ENCODE data around the gene ALG8. TPM values are rescaled to one million over a fixed set of nuclear protein-coding genes. Genes with fewer than 3 reads are reported as not detected.
"Not testable (repeated sequence)": the region's sequence is repeated elsewhere in the genome, so short reads cannot be mapped to it uniquely, and the experiment has no call there.

Gene ALG8
- total RNA-seq, 1 donor from 2014 or later, result 53.1 TPM

DNA sequence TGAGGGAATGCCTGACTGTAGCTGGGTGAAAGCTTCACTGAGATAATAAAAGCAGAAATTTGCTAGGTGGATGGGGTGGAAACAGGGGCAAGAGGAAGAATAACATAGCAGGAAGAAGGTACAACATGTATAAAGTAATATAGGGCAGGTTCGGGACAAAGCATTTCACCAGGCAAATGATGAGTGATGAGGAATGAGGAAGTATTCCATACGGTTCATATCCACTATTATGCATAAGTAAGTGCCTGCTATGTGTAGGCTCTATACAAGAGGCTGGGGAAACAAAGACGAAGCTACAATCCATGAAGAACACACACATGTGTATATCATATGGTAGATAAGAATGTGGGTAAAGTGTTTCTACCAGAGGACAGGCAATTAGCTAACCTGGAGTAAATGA is 67.7 kb downstream of the ALG8 start:
- no peak for DNase-seq (ENCODE audit: low spot score)

DNA sequence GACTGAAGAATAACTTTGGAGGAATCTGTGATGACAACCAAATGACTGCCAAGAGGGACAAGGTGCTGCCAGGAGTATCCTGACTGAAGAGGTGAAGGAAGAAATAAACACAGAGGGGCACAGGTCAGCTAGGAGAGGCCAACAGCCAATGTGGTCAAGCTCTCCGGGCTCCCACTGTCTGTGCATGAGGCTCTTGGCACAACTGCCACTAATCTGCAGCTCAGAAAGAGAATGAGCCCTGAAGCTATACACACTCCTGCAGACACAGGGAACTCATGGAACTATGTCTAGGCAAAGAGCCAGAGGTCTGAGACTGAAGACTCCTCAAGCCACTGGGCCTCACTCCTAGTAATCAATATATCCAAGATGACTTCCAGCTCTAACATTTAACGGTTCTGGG is 68.8 kb downstream of the ALG8 start:
- no peak for DNase-seq (ENCODE audit: low spot score)

DNA sequence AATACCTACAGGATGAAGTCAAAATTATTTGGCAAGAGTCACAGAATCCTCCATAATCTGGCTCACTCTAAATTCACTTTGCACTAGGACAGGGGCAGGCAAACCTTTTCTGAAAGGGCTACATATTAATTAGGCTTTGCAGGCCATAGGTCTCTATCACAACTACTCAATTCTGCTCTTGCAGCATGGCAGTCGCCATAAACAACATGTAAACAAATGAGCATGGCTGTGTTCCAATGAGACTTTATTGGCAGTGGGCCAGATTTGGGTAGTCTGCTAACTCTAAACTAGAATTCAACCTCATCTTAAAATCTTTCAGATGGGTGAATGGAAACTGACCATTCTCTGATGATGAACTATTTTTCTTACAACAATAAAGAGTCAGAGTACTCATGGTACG is 70.0 kb downstream of the ALG8 start:
- DNase-seq (ENCODE audit: low spot score), result no peak

DNA sequence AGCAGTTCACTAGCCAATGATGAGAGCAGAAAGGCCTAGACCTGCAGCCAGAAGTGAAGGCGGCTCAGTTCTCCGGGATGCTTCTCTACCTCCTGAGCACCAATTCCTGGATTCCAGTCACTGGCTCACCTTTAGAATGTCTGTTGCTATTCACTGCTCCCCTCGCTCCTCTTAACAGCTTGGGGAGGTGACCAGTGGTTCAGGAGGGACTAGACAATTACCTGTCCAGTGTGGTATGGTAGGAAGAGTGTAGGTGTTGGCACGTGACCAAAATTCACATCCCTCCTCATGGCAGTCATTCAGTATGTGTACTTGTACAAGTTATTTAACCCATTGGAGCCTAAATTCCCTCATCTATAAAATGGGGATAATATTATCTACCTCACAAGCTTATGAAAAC is 71.7 kb downstream of the ALG8 start:
- DNase-seq (ENCODE audit: low spot score), result no peak

DNA sequence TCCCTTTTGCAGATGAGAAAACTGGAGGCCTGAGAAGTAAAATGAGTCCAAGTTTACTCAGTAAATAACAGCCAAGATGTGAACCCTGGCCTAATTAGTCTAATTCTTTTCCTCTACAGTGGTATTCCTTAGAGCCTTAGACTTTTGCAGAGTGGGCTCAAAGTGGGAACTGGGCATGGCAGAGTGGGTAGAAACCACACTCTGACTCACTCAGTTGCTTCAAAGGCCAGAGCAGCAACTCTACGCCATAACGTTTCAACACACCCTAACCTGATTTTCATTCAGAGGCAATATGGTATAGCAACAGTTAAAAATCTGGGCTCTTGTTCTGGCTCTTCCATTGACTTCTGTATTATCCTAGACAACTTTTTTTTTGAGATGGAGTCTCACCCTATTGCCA is 73.0 kb downstream of the ALG8 start:
- DNase-seq (ENCODE audit: low spot score), result no peak

DNA sequence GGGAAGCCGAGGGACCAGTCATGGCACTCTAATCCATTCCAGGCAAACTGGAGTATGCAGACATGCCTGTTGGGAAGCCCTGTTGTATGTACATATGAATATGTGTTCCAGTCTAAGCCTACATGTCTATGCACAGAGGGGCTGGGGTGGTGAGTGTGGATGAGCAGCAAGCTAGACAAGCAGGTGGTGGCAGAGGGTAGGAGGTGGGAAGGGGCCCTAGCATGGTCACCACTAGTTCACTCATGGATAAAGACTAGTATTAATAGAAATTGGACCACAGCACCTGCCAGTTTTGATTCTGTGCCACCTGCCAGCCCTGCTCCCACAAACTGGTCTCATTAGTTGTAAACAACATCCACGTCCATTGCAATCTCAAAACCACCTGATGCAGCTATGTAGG is 74.2 kb downstream of the ALG8 start:
- no peak for DNase-seq (ENCODE audit: low spot score)

DNA sequence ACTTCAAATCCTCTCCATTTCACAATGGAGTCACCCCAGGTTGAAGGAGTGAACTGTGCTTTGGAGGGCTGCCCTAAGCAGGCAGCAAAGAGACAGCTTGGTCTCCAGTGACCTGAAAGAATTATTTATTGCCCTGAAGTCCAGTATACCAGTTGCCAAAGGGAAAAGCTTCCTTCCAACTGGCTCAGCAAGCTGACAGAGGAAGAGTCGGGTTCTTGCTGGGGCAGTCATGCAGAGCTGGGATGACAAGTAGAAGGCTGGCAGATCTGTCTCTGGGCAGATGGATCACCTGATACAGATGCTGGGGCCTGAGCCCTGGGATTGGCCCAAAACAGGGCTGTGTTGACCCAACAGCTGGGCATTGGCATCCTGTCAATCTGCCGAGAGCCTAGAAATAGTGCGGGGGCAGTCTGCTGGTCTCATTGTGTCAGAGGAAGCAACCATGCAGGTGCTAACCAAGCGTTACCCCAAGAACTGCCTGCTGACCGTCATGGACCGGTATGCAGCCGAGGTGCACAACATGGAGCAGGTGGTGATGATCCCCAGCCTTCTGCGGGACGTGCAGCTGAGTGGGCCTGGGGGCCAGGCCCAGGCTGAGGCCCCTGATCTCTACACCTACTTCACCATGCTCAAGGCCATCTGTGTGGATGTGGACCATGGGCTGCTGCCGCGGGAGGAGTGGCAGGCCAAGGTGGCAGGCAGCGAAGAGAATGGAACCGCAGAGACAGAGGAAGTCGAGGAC is 75.8 kb downstream of the ALG8 start, which contains the start of gene THRSP:
THRSP (plus strand) TSS at position 422 of the 742 bp plus-strand sequence; CDS start at position 443, 21 bp downstream.
- DNase-seq (ENCODE audit: low spot score), result no peak

DNA sequence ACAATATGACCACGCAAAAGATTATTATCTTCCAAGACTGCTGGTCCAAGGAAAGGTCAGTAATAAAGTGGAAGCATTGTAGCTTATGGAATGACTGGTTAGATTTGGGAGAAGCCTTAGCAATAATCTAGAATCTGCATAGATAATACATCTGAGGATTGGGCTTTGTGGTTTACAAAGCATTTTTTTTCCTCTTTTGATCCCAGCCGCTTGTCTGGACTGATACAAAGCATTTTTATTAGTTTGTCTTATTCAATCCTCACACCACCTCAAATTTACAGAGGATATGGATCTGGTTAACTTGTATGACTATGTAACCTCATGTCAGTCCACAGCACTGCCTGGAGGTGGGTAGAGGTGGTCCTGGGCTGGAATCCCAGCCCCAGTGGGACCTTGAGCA is 76.8 kb downstream of the ALG8 start:
- no peak for DNase-seq (ENCODE audit: low spot score)

DNA sequence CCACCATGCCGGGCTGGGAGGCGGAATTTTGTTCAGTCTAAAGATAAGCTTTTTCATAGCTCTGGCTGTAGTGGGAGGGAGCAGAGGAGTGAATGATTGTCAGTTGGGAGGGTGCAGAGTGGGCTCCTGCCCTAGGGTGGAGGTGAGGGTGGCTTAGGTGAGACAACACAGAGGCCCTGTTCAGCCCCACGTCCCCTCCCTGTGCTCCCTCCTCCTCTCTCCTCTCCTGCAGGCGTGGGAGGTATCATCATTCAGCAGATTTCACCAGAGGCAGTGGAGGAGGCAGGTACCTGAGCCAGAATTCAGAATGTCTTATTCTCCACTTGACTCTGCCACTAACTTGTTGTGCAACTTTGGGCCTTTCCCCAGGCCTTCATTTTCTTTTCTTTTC is 77.5 kb downstream of the ALG8 start:
- DNase-seq (ENCODE audit: low spot score), result no peak

DNA sequence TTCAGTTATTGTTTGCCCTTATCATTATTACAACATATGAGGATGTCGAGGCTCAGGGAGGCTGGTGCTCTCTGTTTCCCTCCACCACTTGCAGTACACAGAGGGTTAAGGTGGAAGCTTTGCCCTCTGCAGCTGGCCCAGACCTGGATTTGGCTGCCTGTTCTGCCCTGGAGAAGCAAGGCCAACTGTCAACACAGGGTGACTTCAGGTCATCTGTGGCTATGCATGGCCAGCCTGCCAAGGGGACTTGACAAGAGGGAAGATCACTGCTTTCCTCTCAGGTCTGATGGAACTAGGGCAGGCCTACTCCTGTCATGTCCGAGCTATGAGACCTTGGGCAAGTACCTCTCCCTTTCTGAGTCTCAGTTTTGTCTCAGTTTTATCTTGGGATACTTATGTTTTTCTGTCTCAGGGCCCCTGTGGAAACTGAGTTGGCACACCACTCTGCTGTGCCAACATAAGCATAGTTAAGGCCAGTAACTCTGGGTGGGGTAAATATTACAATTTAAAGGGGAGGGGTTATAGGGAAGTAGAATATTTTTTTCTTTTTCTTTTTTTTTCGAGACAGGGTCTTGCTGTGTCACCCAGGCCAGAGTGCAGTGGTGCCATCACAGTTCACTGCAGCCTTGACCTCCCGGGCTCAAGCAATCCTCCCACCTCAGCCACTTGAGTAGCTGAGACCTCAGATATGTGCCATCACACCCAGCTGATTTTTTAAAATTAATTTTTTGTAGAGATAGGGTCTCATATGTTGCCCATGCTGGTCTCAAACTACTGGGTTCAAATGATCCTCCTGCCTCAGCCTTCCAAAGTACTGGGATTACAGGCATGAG is 78.1 kb downstream of the ALG8 start:
- DNase-seq (ENCODE audit: low spot score), result no peak

DNA sequence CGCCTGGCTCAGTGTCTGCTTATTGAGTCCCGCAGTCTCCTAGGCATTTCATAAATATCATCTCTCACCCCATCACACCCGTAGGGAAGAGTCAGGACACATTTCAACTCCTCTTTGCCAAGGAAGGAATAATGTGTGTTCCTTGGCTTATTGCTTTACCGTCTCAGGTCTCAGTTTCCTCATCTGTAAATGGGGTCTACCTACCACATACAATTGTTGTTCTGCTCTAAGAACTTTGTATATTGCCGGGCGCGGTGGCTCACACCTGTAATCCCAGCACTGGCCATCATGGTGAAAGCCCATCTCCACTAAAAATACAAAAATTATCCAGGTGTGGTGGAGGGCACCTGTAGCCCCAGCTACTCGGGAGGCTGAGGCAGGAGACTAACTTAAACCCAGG is 78.9 kb downstream of the ALG8 start:
- no peak for DNase-seq (ENCODE audit: low spot score)

DNA sequence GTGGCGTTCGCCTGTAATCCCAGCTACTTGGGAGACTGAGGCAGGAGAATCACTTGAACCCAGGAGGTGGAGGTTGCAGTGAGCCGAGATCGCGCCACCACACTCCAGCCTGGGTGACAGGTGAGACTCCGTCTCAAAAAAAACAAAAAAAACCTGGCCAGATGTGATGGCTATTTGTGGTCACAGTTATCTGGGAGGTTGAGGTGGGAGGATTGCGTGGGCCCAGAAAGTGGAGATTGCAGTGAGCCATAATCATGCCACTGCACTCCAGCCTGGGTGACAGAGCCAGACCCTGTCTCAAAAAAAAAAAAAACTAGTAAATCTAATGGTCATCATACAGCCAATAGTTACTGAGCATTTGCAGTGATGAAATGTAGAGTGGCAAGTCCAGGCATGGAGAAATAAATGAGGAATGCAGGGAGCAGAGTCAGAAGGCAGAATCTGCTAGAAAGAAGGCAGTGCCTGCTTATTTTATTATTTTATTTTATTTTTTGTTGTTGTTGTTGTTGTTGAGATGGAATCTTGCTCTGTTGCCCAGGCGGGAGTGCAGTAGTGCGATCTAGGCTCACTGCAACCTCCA is 79.6 kb downstream of the ALG8 start:
- not testable (repeated sequence) for DNase-seq (ENCODE audit: low spot score)

DNA sequence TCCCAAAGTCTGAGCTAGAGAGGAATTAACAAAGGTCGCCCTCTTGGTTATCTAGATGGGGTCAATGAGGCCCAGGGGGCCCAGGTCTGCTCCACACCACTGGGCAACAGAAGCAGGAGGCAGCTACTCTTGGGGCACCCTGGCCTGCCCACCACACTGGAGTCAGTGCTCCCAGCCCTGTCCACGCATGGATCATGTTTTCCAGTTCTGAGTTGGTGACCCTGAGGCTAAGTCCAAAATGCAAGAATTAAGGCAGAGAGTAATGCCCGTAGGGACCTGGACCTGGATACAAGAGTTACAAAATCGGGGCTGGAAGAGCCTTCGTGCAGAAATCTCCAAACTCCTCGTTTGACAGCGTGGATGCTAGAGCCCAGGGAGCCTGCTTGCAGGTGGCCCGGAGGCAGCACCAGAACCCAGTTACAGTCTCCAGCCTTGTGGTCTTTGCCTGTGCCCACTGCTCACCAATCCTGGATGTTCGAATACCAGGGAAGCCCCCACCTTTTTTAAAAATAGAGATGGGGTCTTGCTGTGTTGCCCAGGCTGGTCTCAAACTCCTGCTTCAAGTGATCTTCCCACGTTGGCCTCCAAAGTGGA is 81.9 kb downstream of the ALG8 start:
- no peak for DNase-seq (ENCODE audit: low spot score)

DNA sequence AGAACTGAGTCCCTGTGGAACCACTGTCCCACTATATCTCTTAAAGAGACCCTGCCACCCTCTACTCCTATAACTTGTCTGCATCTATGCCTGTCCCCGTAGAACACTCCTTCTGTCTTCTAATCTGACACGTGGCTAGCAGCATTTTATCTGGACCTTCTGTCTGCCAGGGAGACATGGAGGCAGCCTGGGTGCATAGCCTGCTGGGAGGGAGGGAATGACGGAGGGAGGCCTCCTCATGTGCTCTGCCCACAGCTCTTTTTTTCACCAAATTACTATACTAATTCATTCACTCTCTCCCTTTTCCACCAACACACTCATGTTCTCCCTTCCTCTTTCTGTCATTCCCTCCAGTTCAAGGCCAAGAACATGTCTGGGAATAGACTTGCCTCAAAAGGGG is 83.3 kb downstream of the ALG8 start:
- no peak for DNase-seq (ENCODE audit: low spot score)

DNA sequence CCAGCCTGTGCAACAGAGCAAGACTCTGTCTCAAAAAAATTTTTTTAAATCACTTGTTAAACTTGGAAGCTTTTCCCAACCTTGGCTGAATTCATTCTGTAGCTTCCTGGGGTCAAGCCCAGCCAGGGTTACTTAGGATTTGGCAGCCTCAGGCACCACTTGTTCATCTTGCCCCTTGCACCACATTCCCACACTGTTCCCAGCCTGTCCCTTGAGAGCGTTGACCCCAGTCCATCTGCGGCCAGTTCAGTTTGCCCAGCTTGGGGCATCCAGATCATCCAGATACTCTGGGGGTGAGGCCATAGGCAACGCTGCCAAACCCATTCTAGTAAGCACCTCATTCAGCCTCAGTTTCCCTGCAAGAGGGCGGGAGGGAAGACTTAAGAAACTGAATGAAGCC is 84.5 kb downstream of the ALG8 start:
- no peak for DNase-seq (ENCODE audit: low spot score)

DNA sequence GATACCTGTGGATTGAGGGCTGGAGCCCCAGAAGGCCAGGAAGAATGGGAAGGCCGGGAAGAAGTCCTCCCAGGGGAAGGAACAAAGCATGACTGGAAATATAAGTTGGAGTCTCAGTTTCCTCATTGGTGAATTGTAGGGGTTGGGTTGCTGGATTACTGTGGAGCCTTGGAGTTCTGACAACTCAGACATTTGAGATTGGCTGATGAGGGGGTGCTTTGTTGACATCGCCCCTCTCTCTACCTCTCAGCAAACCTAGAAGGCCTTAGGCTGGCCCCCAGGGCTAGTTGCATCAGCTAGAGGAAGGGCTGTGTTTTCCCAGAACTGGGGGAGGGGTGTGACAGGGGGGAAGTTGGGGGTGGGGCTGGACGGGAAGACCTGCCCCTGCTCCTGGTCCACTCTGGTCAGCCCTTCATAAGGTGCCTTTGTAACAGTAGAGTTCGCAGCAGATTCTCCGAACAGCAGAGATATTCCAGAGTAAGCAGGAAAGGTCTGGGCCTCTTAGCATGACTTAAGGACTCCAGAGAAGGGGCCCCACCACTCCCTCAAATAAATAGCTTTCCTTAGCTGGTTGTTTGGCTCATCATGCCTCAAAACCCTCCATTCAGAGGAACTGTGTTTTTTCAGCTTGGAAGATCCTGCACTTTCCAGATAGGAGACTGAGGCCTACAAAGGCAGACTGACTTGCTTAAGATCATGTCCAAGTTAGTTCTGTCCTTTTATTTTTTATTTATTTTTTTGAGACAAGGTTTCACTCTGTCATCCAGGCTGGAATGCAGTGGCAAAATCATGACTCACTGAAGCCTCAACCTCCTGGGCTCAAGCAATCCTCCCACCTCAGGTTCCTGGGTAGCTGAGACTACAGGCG is 88.2 kb downstream of the ALG8 start:
- DNase-seq (ENCODE audit: low spot score), result no peak

Other genes starting within 250 kb of the ALG8 start
- 38.7 TPM for gene INTS4, start 145.0 kb downstream of the ALG8 start, total RNA-seq
- 7.6 TPM for gene KCTD14, start 116.3 kb downstream of the ALG8 start, total RNA-seq
- gene THRSP, start 75.8 kb downstream of the ALG8 start, total RNA-seq, result not detected
- 146 TPM for gene NDUFC2, start 59.8 kb downstream of the ALG8 start, total RNA-seq
- 6.7 TPM for gene KCTD21, start 49.0 kb upstream of the ALG8 start, total RNA-seq
- 10.0 TPM for gene USP35, start 49.3 kb upstream of the ALG8 start, total RNA-seq